IMR-90 (cell line): Measurements from ENCODE around the gene ESYT3. TPM values are rescaled to one million over a fixed set of nuclear protein-coding genes. Genes with fewer than 3 reads are reported as not detected.
"Not testable (repeated sequence)": the region's sequence is repeated elsewhere in the genome, so short reads cannot be mapped to it uniquely, and the experiment has no call there.

ENCODE experiments used
- ATAC-seq: fragments of 200-7000 bp; cut with Tn5 transposase; 2 replicates; pipeline ENCODE4 v1.9.1; 2020; ENCODE audit warnings: low read depth, mild to moderate bottlenecking, moderate library complexity
- BruUV-seq: library from RNA; stranded (reverse); fragments of 400-500 nt; replicated peaks from 2 replicates; lab custom pipeline; 2021; lab: Mats Ljungman, UMichigan
- CTCF ChIA-PET: fragments of 300-600 bp; formaldehyde crosslinking; extraction: SDS; loops from one replicate; lab custom pipeline; 2021; ENCODE audit warnings: antibody characterized with exemption; lab: Yijun Ruan, JAX
- POLR2A ChIA-PET: fragments of 300-600 bp; sonication (Branson Sonifier 250); formaldehyde crosslinking; loops from one replicate; lab custom pipeline; 2022; ENCODE audit warnings: antibody characterized with exemption; ENCODE audit not compliant: unreplicated experiment; lab: Charles Lee
- DNase-seq: peaks from one replicate; pipeline ENCODE4 v3.0.0; 2013
- H2AFZ ChIP-seq: replicated peaks from 2 replicates; pipeline ENCODE3; 2013; ENCODE audit warnings: low read length, mild to moderate bottlenecking; ENCODE audit not compliant: poor library complexity
- H2AK5ac ChIP-seq: 2 replicates; pipeline ENCODE4 v1.6.1; 2013; ENCODE audit warnings: low read depth, low read length, inconsistent platforms
- H2AK9ac ChIP-seq: replicated peaks from 2 replicates; pipeline ENCODE3; 2013; ENCODE audit warnings: mild to moderate bottlenecking, low read depth, low read length, moderate library complexity; ENCODE audit not compliant: poor library complexity
- H2BK120ac ChIP-seq: 2 replicates; pipeline ENCODE4 v1.6.1; 2013; ENCODE audit warnings: low read depth, low read length, inconsistent platforms
- H2BK15ac ChIP-seq: 3 replicates; pipeline ENCODE4 v1.6.1; 2013; ENCODE audit warnings: low read depth, low read length, inconsistent platforms
- H2BK20ac ChIP-seq: 2 replicates; pipeline ENCODE4 v1.6.1; 2013; ENCODE audit warnings: low read depth, mild to moderate bottlenecking, inconsistent platforms, low read length, moderate library complexity
- H2BK5ac ChIP-seq: 2 replicates; pipeline ENCODE4 v1.6.1; 2013; ENCODE audit warnings: mild to moderate bottlenecking, low read depth, low read length, inconsistent platforms; ENCODE audit not compliant: poor library complexity, severe bottlenecking
- H3K14ac ChIP-seq: replicated peaks from 2 replicates; pipeline ENCODE4 v1.6.1; 2013; ENCODE audit warnings: low read depth, low read length, inconsistent platforms
- H3K18ac ChIP-seq: 2 replicates; pipeline ENCODE4 v1.6.1; 2013; ENCODE audit warnings: low read depth, low read length, control low read depth
- H3K23ac ChIP-seq: 2 replicates; pipeline ENCODE4 v1.6.1; 2013; ENCODE audit warnings: low read depth, low read length, inconsistent platforms
- H3K27ac ChIP-seq: 2 replicates; pipeline ENCODE4 v1.5.1; 2013; ENCODE audit warnings: mild to moderate bottlenecking, control low read depth, low read length; ENCODE audit not compliant: insufficient read depth
- H3K27me3 ChIP-seq: 2 replicates; pipeline ENCODE4 v1.6.1; 2013; ENCODE audit warnings: low read length; ENCODE audit not compliant: control insufficient read depth, insufficient read depth
- H3K36me3 ChIP-seq: 2 replicates; pipeline ENCODE4 v1.6.1; 2013; ENCODE audit warnings: low read length, mixed read lengths; ENCODE audit not compliant: control insufficient read depth, insufficient read depth
- H3K4ac ChIP-seq: 2 replicates; pipeline ENCODE4 v1.6.1; 2013; ENCODE audit warnings: low read depth, low read length, inconsistent platforms
- H3K4me1 ChIP-seq: 2 replicates; pipeline ENCODE4 v1.6.1; 2013; ENCODE audit warnings: low read length, mixed read lengths; ENCODE audit not compliant: control insufficient read depth, insufficient read depth
- H3K4me2 ChIP-seq: 2 replicates; pipeline ENCODE4 v1.6.1; 2013; ENCODE audit warnings: low read depth, mild to moderate bottlenecking, control low read depth, low read length, moderate library complexity
- H3K4me3 ChIP-seq: 2 replicates; pipeline ENCODE4 v1.5.1; 2013; ENCODE audit warnings: low read depth, mild to moderate bottlenecking, control low read depth, low read length, moderate library complexity; ENCODE audit not compliant: insufficient read depth
- H3K56ac ChIP-seq: 2 replicates; pipeline ENCODE4 v1.6.1; 2013; ENCODE audit warnings: low read length, inconsistent platforms; ENCODE audit not compliant: insufficient read depth; ENCODE audit errors: extremely low read depth
- H3K79me1 ChIP-seq, 2 experiments: 2 replicates each; pipeline ENCODE4 v1.6.1; 2013; ENCODE audit warnings: low read length in 2 of 2, inconsistent platforms in 1 of 2, low read depth in 1 of 2
- H3K9ac ChIP-seq: 2 replicates; pipeline ENCODE4 v1.6.1; 2013; ENCODE audit warnings: low read depth, low read length, control low read depth
- H3K9me1 ChIP-seq: 2 replicates; pipeline ENCODE4 v1.6.1; 2013; ENCODE audit warnings: low read length, inconsistent platforms; ENCODE audit not compliant: insufficient read depth
- H3K9me3 ChIP-seq: 2 replicates; pipeline ENCODE4 v1.6.1; 2013; ENCODE audit warnings: low read length; ENCODE audit not compliant: control insufficient read depth, insufficient read depth
- H4K20me1 ChIP-seq: 2 replicates; pipeline ENCODE4 v1.6.1; 2013; ENCODE audit warnings: low read length, inconsistent platforms; ENCODE audit not compliant: insufficient read depth
- H4K5ac ChIP-seq: 2 replicates; pipeline ENCODE4 v1.6.1; 2013; ENCODE audit warnings: mild to moderate bottlenecking, low read depth, low read length, control low read depth
- H4K8ac ChIP-seq, 2 experiments: 2 replicates each; pipeline ENCODE4 v1.6.1; 2013; ENCODE audit warnings: low read depth in 2 of 2, low read length in 2 of 2, control low read depth in 1 of 2, inconsistent platforms in 1 of 2
- H4K91ac ChIP-seq: 2 replicates; pipeline ENCODE4 v1.6.1; 2013; ENCODE audit warnings: low read depth, low read length, inconsistent platforms; ENCODE audit not compliant: insufficient read depth
- WGBS, 2 experiments: methylation state at CpG; one replicate each; pipeline versions ENCODE4 v1.1.5 to v1.1.7; 2013; ENCODE audit warnings: missing lambda C conversion rate in 2 of 2; ENCODE audit not compliant: insufficient read length in 1 of 2; ENCODE audit errors: extremely low coverage in 2 of 2; 5-methylcytosine and 5-hydroxymethylcytosine counted together
- dilution Hi-C: fragments of 300-500 bp; cut with HindIII; formaldehyde crosslinking; loops from one replicate; pipeline ENCODE4 v1.14.3; 2018; ENCODE audit warnings: low sequenced_read_pairs; ENCODE audit not compliant: unreplicated experiment
- in situ Hi-C: fragments of 300-500 bp; cut with MboI; formaldehyde crosslinking; loops from 3 replicates; pipeline ENCODE4 v1.14.3; 2019; ENCODE audit warnings: low sequenced_read_pairs, inconsistent platforms, mixed read lengths
- intact Hi-C: fragments of 100-400 bp; cut with micrococcal nuclease; formaldehyde crosslinking; loops from 2 replicates; pipeline ENCODE4 v1.10.0; 2022
- polyA plus RNA-seq, 3 experiments: library from polyadenylated mRNA; depleted of rRNA; stranded (reverse); fragments of >200 nt; gene quantifications; 2 replicates each; pipeline ENCODE4 v1.2.3, GENCODE V29; 2012; ENCODE audit warnings: low replicate concordance in 1 of 3
- total RNA-seq: library from RNA; depleted of rRNA; stranded (reverse); fragments of >200 nt; gene quantifications from 2 replicates; pipeline ENCODE4 v1.2.3, GENCODE V29; 2012; rRNA removed

ESYT3 gene
- total and polyA plus RNA-seq, 2 of the 4 experiments (the other 2 are of a cell fraction): under 0.01 to 0.02 TPM

- H2BK5ac ChIP-seq, CTCF ChIA-PET, H3K4me3 ChIP-seq, H3K4me1 ChIP-seq, H3K9me3 ChIP-seq, H2AFZ ChIP-seq, H3K4ac ChIP-seq, H4K91ac ChIP-seq, DNase-seq, ATAC-seq, H3K27me3 ChIP-seq, intact Hi-C loops, H2AK9ac ChIP-seq, H4K20me1 ChIP-seq, in situ Hi-C loops, H3K9me1 ChIP-seq, H3K23ac ChIP-seq, H3K36me3 ChIP-seq, H3K4me2 ChIP-seq, H2BK20ac ChIP-seq, H3K14ac ChIP-seq, H2AK5ac ChIP-seq, H4K5ac ChIP-seq, H3K56ac ChIP-seq, H3K18ac ChIP-seq, H3K79me1 ChIP-seq, H3K9ac ChIP-seq, POLR2A ChIA-PET, H2BK15ac ChIP-seq, H2BK120ac ChIP-seq, BruUV-seq, dilution Hi-C loops, H3K27ac ChIP-seq, H4K8ac ChIP-seq: not testable (repeated sequence)
- WGBS, 2 experiments: 98% methylated on average over 11 of the region's 23 CpGs; no CpG with 5 or more reads in 1 of the 2 experiments
Observed at GRCh38 chr3:138521445-138521844, 87.0 kb downstream of the ESYT3 start.

Other genes with a start within 250 kb of the ESYT3 start
- 66.7 and 75.1 TPM in 2 replicates for gene ARMC8, start 247.3 kb upstream of the ESYT3 start, total RNA-seq
- gene ARMC8, start 247.3 kb upstream of the ESYT3 start, polyA plus RNA-seq (2012; rRNA removed): 39.1 and 45.7 TPM in 2 replicates
- not detected in 2 replicates for gene NME9, start 104.8 kb upstream of the ESYT3 start, total RNA-seq
- not detected in 2 replicates for gene NME9, start 104.8 kb upstream of the ESYT3 start, polyA plus RNA-seq (2012; rRNA removed)
- 56.1 and 59.3 TPM in 2 replicates for gene MRAS, start 86.0 kb upstream of the ESYT3 start, total RNA-seq
- gene MRAS, start 86.0 kb upstream of the ESYT3 start, polyA plus RNA-seq (2012; rRNA removed): 48.1 and 60.6 TPM in 2 replicates
- gene CEP70, start 159.6 kb downstream of the ESYT3 start, total RNA-seq: 11.1 and 21.4 TPM in 2 replicates
- 3.5 and 4.6 TPM in 2 replicates for gene CEP70, start 159.6 kb downstream of the ESYT3 start, polyA plus RNA-seq (2012; rRNA removed)
- gene FAIM, start 174.2 kb downstream of the ESYT3 start, total RNA-seq: 2.5 and 5.3 TPM in 2 replicates
- 2.5 and 3.4 TPM in 2 replicates for gene FAIM, start 174.2 kb downstream of the ESYT3 start, polyA plus RNA-seq (2012; rRNA removed)